ENCODE measurements around the gene PCDH1. TPM values are rescaled to one million over a fixed set of nuclear protein-coding genes. Genes with fewer than 3 reads are reported as not detected.

The PCDH1 gene
- total RNA-seq, 1 experiment from 2014 or later = 127 TPM

DNA sequence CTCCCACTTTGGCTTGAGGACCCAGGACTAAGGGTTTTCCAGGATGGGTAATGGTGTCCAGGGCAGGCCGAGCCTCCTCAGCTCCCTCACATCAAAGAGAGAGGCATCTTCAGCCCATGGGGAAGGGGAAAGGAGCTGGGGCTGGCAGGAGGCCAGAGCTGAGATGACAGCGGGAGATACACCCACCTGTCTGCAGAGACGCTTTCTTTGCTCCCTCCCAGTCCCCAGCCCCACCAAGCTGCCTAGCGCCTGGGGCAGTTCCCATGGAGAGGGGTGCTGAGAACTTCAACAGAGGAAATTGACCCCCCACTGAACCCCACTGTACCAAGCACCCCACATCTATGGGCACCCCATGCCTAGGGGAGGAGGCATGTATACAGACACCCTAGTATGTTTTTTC is 10.6 kb downstream of the PCDH1 start:
- Histone ChIP-seq H3K9ac (ENCODE audit: extremely low read depth, insufficient read length, low read length) (no peak overlapping the region), H4K20me1 (ENCODE audit: control insufficient read depth, insufficient read depth, insufficient read length) (peaks cover 2% of the 10 kb centered on the region), H2BK120ac (ENCODE audit: low read depth, low read length, poor library complexity, severe bottlenecking) (no peak overlapping the region), H2BK15ac (ENCODE audit: low read depth, low read length) (no peak overlapping the region), H3T11ph (ENCODE audit: low read length) (no peak overlapping the region), H2AK5ac (ENCODE audit: insufficient read length, low read length) (no peak overlapping the region), H3K9me3 (ENCODE audit: control insufficient read depth, low read depth, low read length) (no peaks in the 10 kb centered on the region), H3K4ac (ENCODE audit: low read depth, low read length) (no peak overlapping the region), H4K91ac (ENCODE audit: insufficient read length, low read depth, low read length) (no peak overlapping the region), H2BK20ac (ENCODE audit: low read depth, low read length, poor library complexity, severe bottlenecking) (no peak overlapping the region), H2AFZ (ENCODE audit: low read length) (no peak overlapping the region), H3K79me1 (ENCODE audit: insufficient read depth, low read depth, low read length, poor library complexity, severe bottlenecking) (peaks cover 11% of the 10 kb centered on the region), H3K79me2 (ENCODE audit: insufficient read depth, low read length) (peaks cover 23% of the 10 kb centered on the region; the same call in 1 of the 2 replicates), H2BK12ac (ENCODE audit: insufficient read length, low read depth, low read length) (no peak overlapping the region), H3K4me2 (ENCODE audit: insufficient read depth, insufficient read length, low read length) (no peak overlapping the region), H3K56ac (ENCODE audit: insufficient read length, low read depth, low read length) (no peak overlapping the region), H4K8ac (replicated peaks; ENCODE audit: insufficient read length, low read depth, low read length) (no peak overlapping the region), H3K23ac (ENCODE audit: insufficient read length, low read depth, low read length) (no peak overlapping the region), H3K27me3 (ENCODE audit: insufficient read depth, low read length) (no peaks in the 10 kb centered on the region), H3K23me2 (ENCODE audit: insufficient read length, low read depth, low read length, poor library complexity, severe bottlenecking) (no peaks in the 10 kb centered on the region), H3K14ac (ENCODE audit: insufficient read depth, low read length) (no peak overlapping the region), H3K27ac (ENCODE audit: insufficient read length, low read depth, low read length) (no peak overlapping the region), H4K5ac (ENCODE audit: insufficient read length, low read depth, low read length) (no peak overlapping the region), H3K4me1 (ENCODE audit: insufficient read depth, low read length) (peaks cover 9% of the 10 kb centered on the region; the same call in 1 of the 2 replicates), H2BK5ac (ENCODE audit: insufficient read length, low read length) (no peak overlapping the region), H3K18ac (ENCODE audit: insufficient read length, low read depth, low read length) (no peak overlapping the region)
- Mint-ChIP-seq H3K36me3 (ENCODE audit: insufficient read depth in 1 of 3, low read depth in 3 of 3) (peaks cover 66 to 75% (median 74%) of the 10 kb centered on the region in 3 experiments; a peak in 6 of 7 replicates), H3K4me3 (no peak overlapping the region), H3K27me3 (ENCODE audit: low read depth) (no peaks in the 10 kb centered on the region), H3K27ac (no peak overlapping the region), H3K4me1 (peaks cover 32 to 36% of the 10 kb centered on the region in 2 experiments), H3K9me3 (no peaks in the 10 kb centered on the region)
- TF ChIP-seq, protein P1, sequence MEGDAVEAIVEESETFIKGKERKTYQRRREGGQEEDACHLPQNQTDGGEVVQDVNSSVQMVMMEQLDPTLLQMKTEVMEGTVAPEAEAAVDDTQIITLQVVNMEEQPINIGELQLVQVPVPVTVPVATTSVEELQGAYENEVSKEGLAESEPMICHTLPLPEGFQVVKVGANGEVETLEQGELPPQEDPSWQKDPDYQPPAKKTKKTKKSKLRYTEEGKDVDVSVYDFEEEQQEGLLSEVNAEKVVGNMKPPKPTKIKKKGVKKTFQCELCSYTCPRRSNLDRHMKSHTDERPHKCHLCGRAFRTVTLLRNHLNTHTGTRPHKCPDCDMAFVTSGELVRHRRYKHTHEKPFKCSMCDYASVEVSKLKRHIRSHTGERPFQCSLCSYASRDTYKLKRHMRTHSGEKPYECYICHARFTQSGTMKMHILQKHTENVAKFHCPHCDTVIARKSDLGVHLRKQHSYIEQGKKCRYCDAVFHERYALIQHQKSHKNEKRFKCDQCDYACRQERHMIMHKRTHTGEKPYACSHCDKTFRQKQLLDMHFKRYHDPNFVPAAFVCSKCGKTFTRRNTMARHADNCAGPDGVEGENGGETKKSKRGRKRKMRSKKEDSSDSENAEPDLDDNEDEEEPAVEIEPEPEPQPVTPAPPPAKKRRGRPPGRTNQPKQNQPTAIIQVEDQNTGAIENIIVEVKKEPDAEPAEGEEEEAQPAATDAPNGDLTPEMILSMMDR (conservative IDR thresholded peaks at IDR 0.05) = no peak
- no peak for DNase-seq
- WGBS (ENCODE audit: extremely low coverage, insufficient read length, low lambda C conversion rate) = no CpG with 5 or more reads among the region's 4 CpGs

Measured in H9 (cell line).